ENCODE results near the gene METTL25B. TPM values are rescaled to one million over a fixed set of nuclear protein-coding genes. Genes with fewer than 3 reads are reported as not detected.

The METTL25B gene
- total and polyA plus RNA-seq, 2 of the 13 experiments (the other 11 are each of a cell fraction or from before 2014, with no cell fraction given): 11.9 to 24.0 TPM

DNA sequence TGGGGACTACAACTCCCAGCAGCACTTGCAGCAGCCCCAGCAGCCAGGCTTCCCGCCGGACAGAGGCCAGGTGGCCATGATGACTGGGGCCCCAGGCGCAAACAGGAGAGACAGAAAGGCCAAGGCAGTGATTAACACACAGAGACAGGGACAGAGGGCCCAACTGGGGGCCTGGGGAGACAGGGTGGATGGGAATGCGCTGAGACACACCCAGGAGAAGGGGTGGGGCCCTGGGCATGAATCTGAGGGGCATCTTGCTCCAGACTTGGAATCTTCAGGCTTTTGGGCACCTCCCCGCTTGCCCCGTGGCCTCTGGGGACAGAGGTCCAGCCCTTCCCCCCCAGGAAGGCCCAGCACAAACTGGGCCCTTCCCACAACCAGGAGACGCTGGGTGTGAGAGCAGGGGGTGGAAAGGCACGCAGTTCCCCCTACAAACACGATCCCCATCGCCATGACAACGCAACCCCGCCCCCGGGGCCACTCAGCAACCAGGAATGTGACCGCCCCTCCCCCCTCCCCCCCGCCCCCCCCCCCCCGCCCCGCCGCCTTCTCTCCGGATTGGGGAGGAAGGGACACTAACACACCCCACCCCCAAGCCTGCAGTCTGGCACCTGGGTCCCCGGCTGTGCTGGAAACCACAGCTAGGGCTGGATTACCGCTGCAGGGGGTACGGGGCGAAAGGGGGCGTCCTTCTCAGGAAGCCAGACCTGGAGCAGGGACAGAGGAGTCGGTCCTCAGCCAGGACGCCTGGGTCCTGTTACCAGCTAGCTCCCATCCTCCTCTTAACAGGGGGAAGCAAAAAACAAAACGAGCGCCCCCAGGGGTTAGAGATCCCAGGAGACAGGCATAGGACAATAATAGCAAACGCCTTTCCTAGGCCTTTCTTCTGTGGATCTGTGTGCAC is 18.7 kb downstream of the METTL25B start (continued):
- TF ChIP-seq RORA (CRISPR knock-in tag; IDR thresholded peaks at IDR 0.05) (no peak), PHF20 (CRISPR knock-in tag; IDR thresholded peaks at IDR 0.05) (peak; percentile 33; the same call in 1 of the 2 replicates), ZNF143 (CRISPR knock-in tag; IDR thresholded peaks at IDR 0.05) (peak; percentile 89), KDM4B (CRISPR knock-in tag; IDR thresholded peaks at IDR 0.05) (no peak), ZNF253 (CRISPR knock-in tag; IDR thresholded peaks at IDR 0.05; ENCODE audit: borderline replicate concordance) (no peak), FOXA1 (IDR thresholded peaks at IDR 0.05) (no peak), FOXA1 (CRISPR knock-in tag; IDR thresholded peaks at IDR 0.05) (no peak), JUNB (CRISPR knock-in tag; IDR thresholded peaks at IDR 0.05; ENCODE audit: borderline replicate concordance) (no peak), ZNF326 (CRISPR knock-in tag; IDR thresholded peaks at IDR 0.05; ENCODE audit: borderline replicate concordance) (no peak), ATF7 (IDR thresholded peaks at IDR 0.05) (no peak), ATF7 (CRISPR knock-in tag; IDR thresholded peaks at IDR 0.05) (no peak), ZNF720 (CRISPR knock-in tag; IDR thresholded peaks at IDR 0.05) (no peak), TCF7 (IDR thresholded peaks at IDR 0.05; ENCODE audit: low read depth) (no peak), REL (CRISPR knock-in tag; conservative IDR thresholded peaks at IDR 0.05) (no peak), ZNF136 (CRISPR knock-in tag; IDR thresholded peaks at IDR 0.05; ENCODE audit: low read depth) (no peak), SMARCE1 (IDR thresholded peaks at IDR 0.05; ENCODE audit: borderline replicate concordance) (no peak), ZNF75D (CRISPR knock-in tag; IDR thresholded peaks at IDR 0.05; ENCODE audit: borderline replicate concordance) (no peak), NFE2L2 (IDR thresholded peaks at IDR 0.05; ENCODE audit: low read length) (no peak)
- TF ChIP-seq, protein P1, sequence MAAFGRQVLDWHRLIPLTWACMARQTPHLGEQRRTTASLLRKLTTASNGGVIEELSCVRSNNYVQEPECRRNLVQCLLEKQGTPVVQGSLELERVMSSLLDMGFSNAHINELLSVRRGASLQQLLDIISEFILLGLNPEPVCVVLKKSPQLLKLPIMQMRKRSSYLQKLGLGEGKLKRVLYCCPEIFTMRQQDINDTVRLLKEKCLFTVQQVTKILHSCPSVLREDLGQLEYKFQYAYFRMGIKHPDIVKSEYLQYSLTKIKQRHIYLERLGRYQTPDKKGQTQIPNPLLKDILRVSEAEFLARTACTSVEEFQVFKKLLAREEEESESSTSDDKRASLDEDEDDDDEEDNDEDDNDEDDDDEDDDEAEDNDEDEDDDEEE (CRISPR knock-in tag; IDR thresholded peaks at IDR 0.05): peak; percentile 10; the same call in 1 of the 2 replicates
- TF ChIP-seq, protein P2, sequence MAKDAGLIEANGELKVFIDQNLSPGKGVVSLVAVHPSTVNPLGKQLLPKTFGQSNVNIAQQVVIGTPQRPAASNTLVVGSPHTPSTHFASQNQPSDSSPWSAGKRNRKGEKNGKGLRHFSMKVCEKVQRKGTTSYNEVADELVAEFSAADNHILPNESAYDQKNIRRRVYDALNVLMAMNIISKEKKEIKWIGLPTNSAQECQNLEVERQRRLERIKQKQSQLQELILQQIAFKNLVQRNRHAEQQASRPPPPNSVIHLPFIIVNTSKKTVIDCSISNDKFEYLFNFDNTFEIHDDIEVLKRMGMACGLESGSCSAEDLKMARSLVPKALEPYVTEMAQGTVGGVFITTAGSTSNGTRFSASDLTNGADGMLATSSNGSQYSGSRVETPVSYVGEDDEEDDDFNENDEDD (CRISPR knock-in tag; IDR thresholded peaks at IDR 0.05; ENCODE audit: borderline replicate concordance): peak; percentile 75; the same call in 1 of the 2 replicates
- TF ChIP-seq, protein P3, sequence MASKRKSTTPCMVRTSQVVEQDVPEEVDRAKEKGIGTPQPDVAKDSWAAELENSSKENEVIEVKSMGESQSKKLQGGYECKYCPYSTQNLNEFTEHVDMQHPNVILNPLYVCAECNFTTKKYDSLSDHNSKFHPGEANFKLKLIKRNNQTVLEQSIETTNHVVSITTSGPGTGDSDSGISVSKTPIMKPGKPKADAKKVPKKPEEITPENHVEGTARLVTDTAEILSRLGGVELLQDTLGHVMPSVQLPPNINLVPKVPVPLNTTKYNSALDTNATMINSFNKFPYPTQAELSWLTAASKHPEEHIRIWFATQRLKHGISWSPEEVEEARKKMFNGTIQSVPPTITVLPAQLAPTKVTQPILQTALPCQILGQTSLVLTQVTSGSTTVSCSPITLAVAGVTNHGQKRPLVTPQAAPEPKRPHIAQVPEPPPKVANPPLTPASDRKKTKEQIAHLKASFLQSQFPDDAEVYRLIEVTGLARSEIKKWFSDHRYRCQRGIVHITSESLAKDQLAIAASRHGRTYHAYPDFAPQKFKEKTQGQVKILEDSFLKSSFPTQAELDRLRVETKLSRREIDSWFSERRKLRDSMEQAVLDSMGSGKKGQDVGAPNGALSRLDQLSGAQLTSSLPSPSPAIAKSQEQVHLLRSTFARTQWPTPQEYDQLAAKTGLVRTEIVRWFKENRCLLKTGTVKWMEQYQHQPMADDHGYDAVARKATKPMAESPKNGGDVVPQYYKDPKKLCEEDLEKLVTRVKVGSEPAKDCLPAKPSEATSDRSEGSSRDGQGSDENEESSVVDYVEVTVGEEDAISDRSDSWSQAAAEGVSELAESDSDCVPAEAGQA (IDR thresholded peaks at IDR 0.05; ENCODE audit: low read depth): peak; percentile 47; the same call in 1 of the 2 replicates
- TF ChIP-seq, protein P3 (CRISPR knock-in tag; IDR thresholded peaks at IDR 0.05; ENCODE audit: borderline replicate concordance): no peak
- TF ChIP-seq, protein P4, sequence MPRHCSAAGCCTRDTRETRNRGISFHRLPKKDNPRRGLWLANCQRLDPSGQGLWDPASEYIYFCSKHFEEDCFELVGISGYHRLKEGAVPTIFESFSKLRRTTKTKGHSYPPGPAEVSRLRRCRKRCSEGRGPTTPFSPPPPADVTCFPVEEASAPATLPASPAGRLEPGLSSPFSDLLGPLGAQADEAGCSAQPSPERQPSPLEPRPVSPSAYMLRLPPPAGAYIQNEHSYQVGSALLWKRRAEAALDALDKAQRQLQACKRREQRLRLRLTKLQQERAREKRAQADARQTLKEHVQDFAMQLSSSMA (CRISPR knock-in tag; IDR thresholded peaks at IDR 0.05): no peak

Measured in HepG2 (cell line).